NT2/D1 (cell line): ENCODE measurements around the gene NAALADL1.

Experiments used
- DNase-seq: peaks from one replicate; pipeline ENCODE4 v3.0.0-alpha.2; 2011; ENCODE audit warnings: low read depth, low spot score
- H3K27me3 ChIP-seq: 2 replicates; pipeline ENCODE4 v1.6.0; 2011; ENCODE audit warnings: mild to moderate bottlenecking; ENCODE audit not compliant: insufficient read length, insufficient read depth
- H3K36me3 ChIP-seq: 2 replicates; pipeline ENCODE4 v1.6.1; 2011; ENCODE audit warnings: mild to moderate bottlenecking, low read length, mixed read lengths; ENCODE audit not compliant: insufficient read depth, insufficient read length
- H3K4me1 ChIP-seq: 2 replicates; pipeline ENCODE4 v1.5.1; 2011; ENCODE audit not compliant: insufficient read depth, insufficient read length
- H3K4me3 ChIP-seq: 2 replicates; pipeline ENCODE4 v1.5.1; 2011; ENCODE audit warnings: low read depth; ENCODE audit not compliant: insufficient read length
- H3K9ac ChIP-seq: 2 replicates; pipeline ENCODE4 v1.6.0; 2011; ENCODE audit warnings: low read depth; ENCODE audit not compliant: insufficient read length
- H3K9me3 ChIP-seq: 2 replicates; pipeline ENCODE4 v1.5.1; 2011; ENCODE audit warnings: mild to moderate bottlenecking, low read length; ENCODE audit not compliant: insufficient read depth
- SUZ12 ChIP-seq: IDR thresholded peaks from 2 replicates; pipeline ENCODE4 v1.6.1; 2011; ENCODE audit not compliant: insufficient read length, insufficient read depth; ENCODE audit errors: extremely low read depth
- YY1 ChIP-seq: IDR thresholded peaks from 2 replicates; pipeline ENCODE4 v1.6.1; 2011; ENCODE audit not compliant: insufficient read length, insufficient read depth
- ZNF274 ChIP-seq: IDR thresholded peaks from 2 replicates; pipeline ENCODE4 v1.6.1; 2011; ENCODE audit warnings: mild to moderate bottlenecking, low read depth, low read length

Gene NAALADL1

GRCh38 chr11:65045728-65046127 is 12.6 kb downstream of the NAALADL1 start:
- H3K36me3 ChIP-seq, result peaks cover 43% of the 10 kb centered on the region
- H3K9ac ChIP-seq, result no peak overlapping the region
- no peaks in the 10 kb centered on the region for H3K9me3 ChIP-seq
- H3K4me3 ChIP-seq, result no peak overlapping the region
- H3K27me3 ChIP-seq, result no peaks in the 10 kb centered on the region
- H3K4me1 ChIP-seq, result peaks cover 13% of the 10 kb centered on the region
- DNase-seq, result no peak
- TF ChIP-seq YY1, result no peak
- no peak for TF ChIP-seq SUZ12
- no peak for TF ChIP-seq ZNF274

GRCh38 chr11:65045061-65045460 is 13.3 kb downstream of the NAALADL1 start:
- TF ChIP-seq SUZ12, result no peak
- TF ChIP-seq ZNF274, result no peak
- no peak for TF ChIP-seq YY1
- Histone ChIP-seq H3K36me3 (peaks cover 44% of the 10 kb centered on the region), H3K9me3 (no peaks in the 10 kb centered on the region), H3K4me3 (no peak overlapping the region), H3K27me3 (no peaks in the 10 kb centered on the region), H3K9ac (no peak overlapping the region), H3K4me1 (peaks cover 13% of the 10 kb centered on the region)
- no peak for DNase-seq

- no peak overlapping the region for H3K4me3 ChIP-seq
- no peak overlapping the region for H3K9ac ChIP-seq
- peaks cover 13% of the 10 kb centered on the region for H3K4me1 ChIP-seq
- H3K27me3 ChIP-seq, result no peaks in the 10 kb centered on the region
- H3K9me3 ChIP-seq, result no peaks in the 10 kb centered on the region
- H3K36me3 ChIP-seq, result peaks cover 52% of the 10 kb centered on the region
- TF ChIP-seq YY1 (no peak), ZNF274 (no peak), SUZ12 (no peak)
- DNase-seq, result no peak
Observed at GRCh38 chr11:65043881-65044501, 14.4 kb downstream of the NAALADL1 start.

- Histone ChIP-seq H3K27me3 (no peaks in the 10 kb centered on the region), H3K4me3 (no peak overlapping the region), H3K9me3 (no peaks in the 10 kb centered on the region), H3K4me1 (peaks cover 13% of the 10 kb centered on the region), H3K36me3 (peaks cover 60% of the 10 kb centered on the region), H3K9ac (no peak overlapping the region)
- no peak for TF ChIP-seq ZNF274
- TF ChIP-seq YY1, result no peak
- TF ChIP-seq SUZ12, result no peak
- DNase-seq, result no peak
Observed at GRCh38 chr11:65042891-65043290, 15.5 kb downstream of the NAALADL1 start.

- Histone ChIP-seq H3K4me1 (peaks cover 10% of the 10 kb centered on the region), H3K36me3 (peaks cover 64% of the 10 kb centered on the region), H3K9me3 (no peaks in the 10 kb centered on the region), H3K27me3 (no peaks in the 10 kb centered on the region), H3K9ac (peak within 1 kb of the TSS; percentile 95), H3K4me3 (peak within 1 kb of the TSS; percentile 91)
- peak; percentile 93 for DNase-seq
- TF ChIP-seq SUZ12 (no peak), YY1 (no peak), ZNF274 (no peak)
Observed at GRCh38 chr11:65040847-65041622, 17.3 kb downstream of the NAALADL1 start, which contains the start of gene SAC3D1. TSS of gene SAC3D1 (plus strand) at chr11:65041210. CDS start at chr11:65041293, 83 bp downstream.

GRCh38 chr11:65040520-65040846 is 17.9 kb downstream of the NAALADL1 start:
- H3K9ac ChIP-seq, result peak overlapping the region; percentile 68
- TF ChIP-seq ZNF274, result no peak
- no peak for TF ChIP-seq SUZ12
- no peak for TF ChIP-seq YY1
- DNase-seq, result no peak
- H3K27me3 ChIP-seq, result no peaks in the 10 kb centered on the region
- H3K4me3 ChIP-seq, result peak overlapping the region; percentile 91
- no peaks in the 10 kb centered on the region for H3K9me3 ChIP-seq
- peaks cover 10% of the 10 kb centered on the region for H3K4me1 ChIP-seq
- H3K36me3 ChIP-seq, result peaks cover 64% of the 10 kb centered on the region

GRCh38 chr11:65036931-65037330 is 21.4 kb downstream of the NAALADL1 start:
- H3K9me3 ChIP-seq, result no peaks in the 10 kb centered on the region
- no peak for DNase-seq
- no peak overlapping the region for H3K4me3 ChIP-seq
- H3K4me1 ChIP-seq, result no peaks in the 10 kb centered on the region
- no peaks in the 10 kb centered on the region for H3K27me3 ChIP-seq
- H3K9ac ChIP-seq, result no peak overlapping the region
- TF ChIP-seq SUZ12, result no peak
- TF ChIP-seq ZNF274, result no peak
- no peak for TF ChIP-seq YY1
- H3K36me3 ChIP-seq, result peaks cover 61% of the 10 kb centered on the region
